NCI-H128 (cell line): ENCODE results near the gene SRD5A3.

ENCODE experiments used
- DNase-seq: peaks from one replicate; lab custom pipeline; 2025; ENCODE audit not compliant: unreplicated experiment; lab: John Stamatoyannopoulos, UW

The SRD5A3 gene

GRCh38 chr4:55406545-55406944, 60.5 kb downstream of the SRD5A3 start:
- DNase-seq: no peak

- no peak for DNase-seq
These were observed 61.1 kb downstream of the SRD5A3 start for GRCh38 chr4:55407119-55407518.

DNA sequence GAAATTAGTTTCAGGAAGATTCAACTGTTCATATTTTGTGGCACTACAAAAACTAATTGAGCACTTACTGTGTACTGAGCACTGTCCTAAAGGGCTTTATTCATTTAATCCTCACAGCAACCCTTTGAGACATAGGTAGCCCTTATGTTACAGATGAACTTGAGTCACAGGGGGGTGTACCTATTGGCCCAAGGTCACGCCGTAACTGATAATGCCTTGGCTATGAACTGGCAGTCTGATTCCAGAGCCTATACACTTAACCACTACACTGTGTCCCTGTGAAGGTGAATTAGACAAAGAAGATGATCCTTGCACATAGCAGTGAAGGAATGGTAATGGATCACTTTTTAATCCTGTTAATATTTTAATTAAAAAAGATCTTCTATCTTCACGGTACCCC, 61.7 kb downstream of the SRD5A3 start:
- DNase-seq: no peak

DNA sequence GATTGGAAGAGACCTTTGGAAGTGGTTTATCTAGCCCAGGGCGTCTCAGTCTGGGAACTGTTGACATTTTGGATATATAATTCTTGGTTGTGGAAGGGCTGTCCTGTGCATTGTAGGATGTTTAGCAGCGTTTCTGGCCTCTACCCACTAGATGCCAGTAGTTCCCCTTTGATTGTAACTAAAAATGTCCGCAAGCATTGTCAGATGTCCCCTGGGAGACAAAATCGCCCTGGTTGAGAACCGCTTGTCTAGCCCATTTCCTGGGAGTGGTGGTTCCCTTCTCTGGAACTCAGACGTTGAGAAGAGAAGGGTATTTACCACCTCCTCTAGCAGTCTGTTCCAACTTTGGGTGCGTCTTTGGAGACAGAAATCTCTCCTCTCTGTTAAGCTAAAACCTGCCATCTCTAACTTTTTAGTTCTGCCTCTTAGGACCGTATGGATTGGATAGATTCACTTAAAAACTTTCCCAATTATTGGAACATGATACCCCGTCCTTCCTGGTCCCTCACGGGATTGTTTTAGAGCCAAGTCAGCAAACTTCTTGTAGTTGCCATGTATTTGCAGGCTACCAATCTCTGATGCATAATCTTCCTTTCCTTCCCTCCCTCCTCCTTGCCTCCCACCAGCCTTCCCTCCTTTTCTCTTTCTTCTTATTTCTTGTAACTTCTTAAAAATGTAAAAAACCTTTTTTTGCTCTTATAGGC, 63.6 kb downstream of the SRD5A3 start:
- DNase-seq: no peak

- no peak for DNase-seq
These were observed 64.4 kb downstream of the SRD5A3 start for GRCh38 chr4:55410431-55410830.

DNA sequence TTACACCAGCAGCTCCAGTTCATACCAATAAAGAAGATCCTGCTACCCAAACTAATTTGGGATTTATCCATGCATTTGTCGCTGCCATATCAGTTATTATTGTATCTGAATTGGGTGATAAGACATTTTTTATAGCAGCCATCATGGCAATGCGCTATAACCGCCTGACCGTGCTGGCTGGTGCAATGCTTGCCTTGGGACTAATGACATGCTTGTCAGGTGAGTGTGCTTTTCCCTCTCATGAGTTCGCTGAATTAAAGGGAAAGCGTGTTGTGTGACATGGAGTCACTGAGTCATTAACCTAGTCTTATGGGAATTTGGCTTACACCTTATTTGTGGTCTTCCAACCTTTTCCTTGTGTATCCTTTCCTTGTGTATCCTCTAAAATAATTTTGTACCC, 65.6 kb downstream of the SRD5A3 start:
- DNase-seq: no peak

DNA sequence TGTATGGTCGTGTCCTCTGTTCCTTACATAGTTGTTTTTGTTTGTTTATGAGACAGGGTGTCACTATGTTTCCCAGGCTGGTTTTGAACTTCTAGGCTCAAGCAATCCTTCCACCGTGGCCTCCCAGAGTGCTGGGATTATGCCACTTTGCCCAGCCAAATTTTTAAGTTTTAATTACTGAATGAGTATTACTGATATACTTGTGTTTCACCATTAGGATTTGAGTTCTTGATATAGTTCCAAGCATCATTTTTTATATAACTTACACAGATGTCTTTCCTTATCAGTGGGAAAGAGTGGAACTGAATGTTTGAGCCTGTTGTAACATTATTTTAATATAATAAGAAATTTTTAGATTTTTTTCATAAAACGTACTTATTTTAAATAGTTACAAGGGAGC, 70.1 kb downstream of the SRD5A3 start:
- DNase-seq: no peak
